Dermis microvascular lymphatic vessel endothelial cell (primary cell): ENCODE results near the gene OR6N1. TPM values are rescaled to one million over a fixed set of nuclear protein-coding genes. Genes with fewer than 3 reads are reported as not detected.
A peak's percentile ranks its signal among the peaks of the same experiment; 100 is the strongest.

ENCODE experiments used
- DNase-seq, 2 donors: peaks; one replicate each; pipeline versions ENCODE4 v3.0.0 to v3.0.0-alpha.2; 2010; ENCODE audit warnings: low read depth in 2 of 2
- total RNA-seq: library from RNA; depleted of rRNA; stranded (reverse); fragments of >200 nt; gene quantifications from 2 replicates; pipeline ENCODE4 v1.2.1, GENCODE V29; 2014

Gene OR6N1
- total RNA-seq, result not detected in 2 replicates

GRCh38 chr1:158771950-158772866, at the start of gene OR6N1:
OR6N1 (minus strand) TSS chr1:158772195; CDS start chr1:158766682, 5,513 bp downstream.
- DNase-seq, result peak in 1 of 2 donors; percentile 17

- DNase-seq, result no peak
Observed at GRCh38 chr1:158821723-158822122, 49.7 kb upstream of the OR6N1 start.

GRCh38 chr1:158819461-158820443, 47.8 kb upstream of the OR6N1 start:
- peak; percentile 17 to 30 for DNase-seq

- peak in 1 of 2 donors; percentile 12 for DNase-seq
Observed at GRCh38 chr1:158818975-158819431, 47.0 kb upstream of the OR6N1 start.

- DNase-seq, result no peak
Observed at GRCh38 chr1:158818560-158818959, 46.6 kb upstream of the OR6N1 start.

GRCh38 chr1:158814970-158815369, 43.0 kb upstream of the OR6N1 start:
- no peak for DNase-seq

GRCh38 chr1:158813164-158813563, 41.2 kb upstream of the OR6N1 start:
- no peak for DNase-seq

- no peak for DNase-seq
Observed at GRCh38 chr1:158812336-158812735, 40.3 kb upstream of the OR6N1 start.

GRCh38 chr1:158810311-158810710, 38.3 kb upstream of the OR6N1 start:
- DNase-seq, result no peak

GRCh38 chr1:158809862-158810261, 37.9 kb upstream of the OR6N1 start:
- no peak for DNase-seq

- no peak for DNase-seq
Observed at GRCh38 chr1:158809256-158809655, 37.3 kb upstream of the OR6N1 start.

- no peak for DNase-seq
Observed at GRCh38 chr1:158806916-158807536, 35.0 kb upstream of the OR6N1 start.

GRCh38 chr1:158803678-158804077, 31.7 kb upstream of the OR6N1 start:
- no peak for DNase-seq

- DNase-seq, result no peak
Observed at GRCh38 chr1:158801396-158801795, 29.4 kb upstream of the OR6N1 start.

GRCh38 chr1:158800526-158800925, 28.5 kb upstream of the OR6N1 start:
- DNase-seq, result no peak

GRCh38 chr1:158799689-158800088, 27.7 kb upstream of the OR6N1 start:
- no peak for DNase-seq

- DNase-seq, result no peak
Observed at GRCh38 chr1:158798531-158798930, 26.5 kb upstream of the OR6N1 start.

- no peak for DNase-seq
Observed at GRCh38 chr1:158794247-158794646, 22.3 kb upstream of the OR6N1 start.

- peak in 1 of 2 donors; percentile 2 for DNase-seq
Observed at GRCh38 chr1:158793604-158794003, 21.6 kb upstream of the OR6N1 start.

GRCh38 chr1:158781104-158781503, 9.1 kb upstream of the OR6N1 start, which contains the start of gene OR6N2:
OR6N2 (minus strand) TSS chr1:158781204; CDS start chr1:158777635, 3,569 bp downstream.
- DNase-seq, result no peak

- DNase-seq, result no peak
Observed at GRCh38 chr1:158754420-158754819, 17.6 kb downstream of the OR6N1 start, which contains the start of gene OR6K6. OR6K6 (plus strand) TSS chr1:158754720; CDS start chr1:158754888, 168 bp downstream.
